C4-2B (cell line): ENCODE data around the gene MBD3L2B.
A peak's percentile ranks its signal among the peaks of the same experiment; 100 is the strongest.

Source experiments
- H3K27ac ChIP-seq: fragments of 450-650 bp; 2 replicates; pipeline ENCODE4 v1.5.1; 2017
- ZFX ChIP-seq: fragments of 450-650 bp; IDR thresholded peaks from 2 replicates; pipeline ENCODE4 v1.6.1; 2017
- TF ChIP-seq, protein P1 (sequence below): fragments of 450-650 bp; conservative IDR thresholded peaks from 2 replicates; pipeline ENCODE4 v1.5.1; 2017; ENCODE audit warnings: mild to moderate bottlenecking

The MBD3L2B gene

DNA sequence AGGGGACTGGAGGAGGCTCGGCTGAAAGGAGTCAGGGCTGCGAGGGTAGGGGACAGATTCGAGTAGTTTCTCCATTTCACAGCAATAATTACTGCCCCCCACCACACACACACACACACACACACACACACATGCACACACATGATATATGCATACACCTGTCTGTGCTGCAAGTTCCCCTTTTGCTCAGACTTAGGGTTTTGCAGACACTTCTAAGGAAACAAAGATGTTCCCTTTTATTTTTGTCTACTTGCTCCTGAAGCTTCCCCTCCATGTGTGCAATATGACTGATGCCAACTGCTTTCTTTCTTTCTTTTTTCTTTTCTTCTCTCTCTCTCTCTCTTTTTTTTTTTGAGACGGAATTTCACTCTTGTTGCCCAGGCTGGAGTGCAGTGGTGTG is 13.4 kb downstream of the MBD3L2B start:
- H3K27ac ChIP-seq = no peak overlapping the region
- no peak for TF ChIP-seq ZFX
- TF ChIP-seq, protein P1, sequence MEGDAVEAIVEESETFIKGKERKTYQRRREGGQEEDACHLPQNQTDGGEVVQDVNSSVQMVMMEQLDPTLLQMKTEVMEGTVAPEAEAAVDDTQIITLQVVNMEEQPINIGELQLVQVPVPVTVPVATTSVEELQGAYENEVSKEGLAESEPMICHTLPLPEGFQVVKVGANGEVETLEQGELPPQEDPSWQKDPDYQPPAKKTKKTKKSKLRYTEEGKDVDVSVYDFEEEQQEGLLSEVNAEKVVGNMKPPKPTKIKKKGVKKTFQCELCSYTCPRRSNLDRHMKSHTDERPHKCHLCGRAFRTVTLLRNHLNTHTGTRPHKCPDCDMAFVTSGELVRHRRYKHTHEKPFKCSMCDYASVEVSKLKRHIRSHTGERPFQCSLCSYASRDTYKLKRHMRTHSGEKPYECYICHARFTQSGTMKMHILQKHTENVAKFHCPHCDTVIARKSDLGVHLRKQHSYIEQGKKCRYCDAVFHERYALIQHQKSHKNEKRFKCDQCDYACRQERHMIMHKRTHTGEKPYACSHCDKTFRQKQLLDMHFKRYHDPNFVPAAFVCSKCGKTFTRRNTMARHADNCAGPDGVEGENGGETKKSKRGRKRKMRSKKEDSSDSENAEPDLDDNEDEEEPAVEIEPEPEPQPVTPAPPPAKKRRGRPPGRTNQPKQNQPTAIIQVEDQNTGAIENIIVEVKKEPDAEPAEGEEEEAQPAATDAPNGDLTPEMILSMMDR = no peak

DNA sequence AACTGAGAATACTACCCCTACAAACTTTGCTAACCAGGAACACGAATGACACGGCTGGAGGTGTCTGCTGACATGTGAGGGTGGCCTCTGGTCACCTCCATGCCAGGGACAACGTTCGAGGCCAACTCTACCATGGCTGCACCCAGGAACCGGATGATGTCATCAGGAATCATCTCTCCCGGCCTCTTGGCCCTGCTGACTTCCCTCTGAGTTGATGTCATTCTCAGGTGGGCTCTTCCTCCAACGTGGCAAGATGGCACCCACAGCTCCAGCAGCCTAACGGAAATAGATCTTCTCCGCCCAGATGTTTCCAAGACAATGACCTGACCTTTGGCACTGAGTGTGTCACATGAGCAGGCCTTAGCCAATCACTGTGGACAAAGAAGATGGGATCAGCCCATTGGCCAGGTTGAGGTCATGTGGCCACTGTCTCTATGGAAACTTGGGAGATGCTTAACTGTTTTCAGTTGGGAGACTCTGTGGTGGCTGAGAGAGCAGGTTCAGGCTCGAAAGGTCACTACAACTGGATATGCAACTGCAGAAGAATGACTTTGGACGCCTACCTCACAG is 15.0 kb downstream of the MBD3L2B start:
- no peak overlapping the region for H3K27ac ChIP-seq
- TF ChIP-seq, protein P1 = no peak
- TF ChIP-seq ZFX = no peak

DNA sequence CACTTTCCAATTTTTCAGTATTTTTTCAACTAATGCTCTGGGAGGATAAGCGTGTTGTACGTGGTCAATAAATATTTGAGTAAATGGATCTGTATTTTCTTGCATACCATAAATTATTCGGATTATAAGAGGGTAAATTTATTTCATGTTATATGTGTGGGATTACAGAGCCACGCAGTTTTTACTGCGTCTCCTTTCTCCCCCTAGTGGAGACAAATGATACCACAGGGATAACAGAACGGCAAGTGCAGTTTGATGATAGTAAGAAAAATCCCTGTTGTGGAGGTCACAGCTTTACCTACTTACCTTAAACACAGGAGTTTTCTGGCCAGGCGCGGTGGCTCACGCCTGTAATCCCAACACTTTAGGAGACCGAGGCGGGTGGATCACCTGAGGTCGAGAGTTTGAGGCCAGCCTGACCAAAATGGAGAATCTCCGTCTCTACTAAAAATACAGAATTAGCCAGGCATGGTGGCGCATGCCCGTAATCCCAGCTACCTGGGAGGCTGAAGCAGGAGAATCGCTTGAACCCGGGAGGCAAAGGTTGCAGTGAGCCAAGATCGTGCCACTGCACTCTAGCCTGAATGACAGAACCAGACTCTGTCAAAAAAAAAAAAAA is 16.8 kb downstream of the MBD3L2B start:
- TF ChIP-seq, protein P1 = peak; percentile 90
- TF ChIP-seq ZFX = no peak
- no peak overlapping the region for H3K27ac ChIP-seq

DNA sequence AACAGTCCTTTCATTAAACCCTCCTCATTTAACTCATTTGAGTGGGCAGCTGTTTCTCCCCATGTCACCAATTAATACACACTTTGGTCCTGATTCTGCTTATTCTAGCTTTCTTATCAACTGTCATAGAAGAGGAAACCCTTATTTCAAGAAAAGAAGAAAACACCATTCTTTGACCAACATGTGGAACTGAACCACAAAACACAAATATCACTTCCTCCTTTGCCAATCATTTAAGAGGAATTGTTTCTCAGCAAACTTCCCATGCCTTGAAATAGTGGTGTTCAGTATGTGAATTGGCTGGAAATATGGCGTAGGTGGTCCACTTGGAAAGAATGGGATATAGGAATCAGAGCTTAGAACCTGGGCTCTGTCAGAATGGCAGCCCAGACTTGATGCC is 20.4 kb downstream of the MBD3L2B start:
- no peak for TF ChIP-seq ZFX
- TF ChIP-seq, protein P1 = no peak
- H3K27ac ChIP-seq = no peak overlapping the region

- TF ChIP-seq ZFX = no peak
- TF ChIP-seq, protein P1 = no peak
- H3K27ac ChIP-seq = no peak overlapping the region
These were observed 20.9 kb downstream of the MBD3L2B start for GRCh38 chr19:7000333-7000732.

DNA sequence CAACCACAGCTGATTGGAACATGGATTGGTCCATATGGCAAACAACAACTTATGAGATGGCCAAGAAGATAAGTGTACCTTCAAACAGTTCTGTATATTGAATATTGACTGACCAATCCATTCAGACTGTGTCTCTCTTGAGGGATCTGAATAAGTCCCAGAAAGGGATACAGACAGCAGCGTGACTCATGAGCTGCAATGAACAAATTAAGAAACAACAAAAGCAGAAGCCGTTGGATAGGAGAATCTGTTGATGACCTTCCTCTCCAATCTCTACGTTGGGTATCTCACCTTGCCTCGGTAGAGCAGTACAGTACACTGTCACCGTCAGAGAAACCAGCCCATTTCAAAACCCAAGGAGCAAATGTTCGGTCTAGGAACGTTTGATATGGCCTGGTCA is 21.3 kb downstream of the MBD3L2B start:
- TF ChIP-seq, protein P1 = no peak
- TF ChIP-seq ZFX = no peak
- no peak overlapping the region for H3K27ac ChIP-seq

DNA sequence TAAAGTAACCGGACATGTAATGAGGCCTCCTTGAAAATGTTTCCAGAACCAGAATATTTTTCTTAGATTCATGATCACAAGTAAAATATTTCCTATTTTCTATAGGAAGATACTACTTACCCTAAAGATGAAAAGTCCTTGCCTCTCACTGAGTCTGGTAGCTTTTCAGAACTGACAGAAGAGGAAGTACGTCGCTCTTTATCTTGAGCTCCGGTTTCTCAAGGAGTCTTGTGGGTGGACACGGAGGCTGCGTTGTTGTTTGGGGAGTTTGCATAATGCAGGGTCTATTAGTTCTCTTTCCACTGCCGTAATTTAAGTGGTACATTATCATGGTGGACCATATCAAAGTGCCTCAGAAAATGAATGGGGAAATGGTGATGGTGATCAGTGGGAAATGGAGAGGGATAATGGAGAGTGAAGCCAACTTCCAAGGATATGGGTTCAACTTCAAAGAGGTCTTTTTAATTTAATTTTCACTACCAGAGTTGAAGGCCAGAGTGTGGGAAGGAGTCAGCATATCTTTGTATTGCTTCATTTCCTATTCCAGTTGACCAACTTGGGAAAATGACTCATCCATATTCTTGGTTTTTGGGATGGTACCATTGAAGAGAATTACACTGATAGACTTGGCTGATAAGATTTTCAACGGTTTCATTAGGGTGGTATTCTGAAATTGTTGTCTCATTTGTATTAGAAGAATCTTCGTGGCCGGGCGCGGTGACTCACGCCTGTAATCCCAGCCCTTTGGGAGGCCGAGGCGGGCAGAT is 23.4 kb downstream of the MBD3L2B start:
- TF ChIP-seq ZFX = no peak
- TF ChIP-seq, protein P1 = no peak
- H3K27ac ChIP-seq = no peak overlapping the region
